Testis (tissue), 2 donors: Measurements from ENCODE around the gene AMBRA1.

ENCODE experiments used
- CTCF ChIP-seq, 3 experiments: fragments of 450-650 bp in 2 of 3; fragments of 200-600 bp in 1 of 3; sonication (generic) in 1 of 3; IDR thresholded peaks; one replicate each; pipeline ENCODE4 v1.5.1; 2016 to 2019; ENCODE audit warnings: antibody characterized with exemption in 3 of 3, mild to moderate bottlenecking in 2 of 3, moderate library complexity in 1 of 3
- POLR2A ChIP-seq: fragments of 450-650 bp; IDR thresholded peaks from one replicate; pipeline ENCODE4 v1.6.1; 2017; ENCODE audit warnings: antibody characterized with exemption, mild to moderate bottlenecking, moderate library complexity

DNA sequence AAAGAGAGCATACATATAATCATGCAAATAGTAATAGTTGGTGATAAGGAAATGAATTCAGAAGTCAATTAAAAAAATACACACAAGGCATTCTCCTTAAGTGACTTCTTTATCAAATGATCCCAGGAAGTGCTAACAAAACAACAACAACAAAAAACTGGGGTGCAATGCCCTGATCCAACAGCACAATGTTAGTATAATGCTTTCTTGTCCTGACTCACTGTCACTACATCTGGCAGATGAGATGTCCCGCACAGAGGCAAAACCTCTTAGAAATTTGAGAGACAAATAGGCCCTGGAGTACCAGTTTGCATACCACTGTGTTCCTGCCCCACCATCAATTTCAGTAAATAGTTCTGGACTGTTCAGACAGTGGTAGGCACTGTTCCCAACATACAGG is 11.0 kb upstream of the AMBRA1 start:
- TF ChIP-seq CTCF (IDR thresholded peaks at IDR 0.05) (no peak), POLR2A (no peak)
